ENCODE data around the gene SYTL3. TPM values are rescaled to one million over a fixed set of nuclear protein-coding genes. Genes with fewer than 3 reads are reported as not detected.
"Not testable (repeated sequence)": the region's sequence is repeated elsewhere in the genome, so short reads cannot be mapped to it uniquely, and the experiment has no call there.

The SYTL3 gene
- total RNA-seq, 1 donor from 2014 or later: 102 TPM

- peak overlapping the region; percentile 70 for H3K4me3 Mint-ChIP-seq
- intact Hi-C loops (cut with micrococcal nuclease): loop anchor here (5.0 kb wide), 1 partner anchor 78 kb away; the partner anchor contains the start of gene TMEM181
- peak overlapping the region; percentile 85 for H3K27ac Mint-ChIP-seq
- H3K36me3 Mint-ChIP-seq (ENCODE audit: low read depth): peaks cover 63% of the 10 kb centered on the region
- DNase-seq: no peak
- peaks cover 63% of the 10 kb centered on the region for H3K4me1 Mint-ChIP-seq
- H3K9me3 Mint-ChIP-seq: no peaks in the 10 kb centered on the region
- no peaks in the 10 kb centered on the region for H3K27me3 Mint-ChIP-seq
These were observed 9.3 kb upstream of the SYTL3 start for GRCh38 chr6:158640519-158640918.

- no peak for DNase-seq
- peak overlapping the region; percentile 97 for H3K4me3 Mint-ChIP-seq
- H3K9me3 Mint-ChIP-seq: no peaks in the 10 kb centered on the region
- H3K36me3 Mint-ChIP-seq (ENCODE audit: low read depth): peaks cover 50% of the 10 kb centered on the region
- intact Hi-C loops (cut with micrococcal nuclease): loop anchor here (5.0 kb wide), 1 partner anchor 80 kb away; the partner anchor contains the start of gene TMEM181
- peaks cover 68% of the 10 kb centered on the region for H3K4me1 Mint-ChIP-seq
- H3K27me3 Mint-ChIP-seq: no peaks in the 10 kb centered on the region
- H3K27ac Mint-ChIP-seq: peak overlapping the region; percentile 97
These were observed 7.7 kb upstream of the SYTL3 start for GRCh38 chr6:158642097-158642601.

GRCh38 chr6:158643836-158644230, 6.0 kb upstream of the SYTL3 start:
- Mint-ChIP-seq H3K4me3 (peak overlapping the region; percentile 97), H3K27ac (peak overlapping the region; percentile 97), H3K36me3 (ENCODE audit: low read depth) (peaks cover 42% of the 10 kb centered on the region), H3K9me3 (peaks cover 3% of the 10 kb centered on the region), H3K27me3 (no peaks in the 10 kb centered on the region), H3K4me1 (peaks cover 72% of the 10 kb centered on the region)
- DNase-seq: no peak
- intact Hi-C loops (cut with micrococcal nuclease): loop anchor here (5.0 kb wide), 1 partner anchor 82 kb away; the partner anchor contains the start of gene TMEM181

GRCh38 chr6:158644231-158645063, 5.4 kb upstream of the SYTL3 start, which contains the start of gene DYNLT1:
DYNLT1 (minus strand) TSS chr6:158644743; CDS start chr6:158644708, 35 bp downstream.
- peaks cover 3% of the 10 kb centered on the region for H3K9me3 Mint-ChIP-seq
- peaks cover 39% of the 10 kb centered on the region for H3K36me3 Mint-ChIP-seq (ENCODE audit: low read depth)
- no peaks in the 10 kb centered on the region for H3K27me3 Mint-ChIP-seq
- H3K4me3 Mint-ChIP-seq: peak within 1 kb of the TSS; percentile 97
- H3K27ac Mint-ChIP-seq: peak within 1 kb of the TSS; percentile 97
- peak; percentile 98 for DNase-seq
- intact Hi-C loops (cut with micrococcal nuclease): loop anchor here (1.0 to 5.0 kb wide), 5 partner anchors 9 to 1333 kb away; partner anchors contain the start of gene TMEM181
- H3K4me1 Mint-ChIP-seq: peaks cover 72% of the 10 kb centered on the region

GRCh38 chr6:158645064-158646022, 4.5 kb upstream of the SYTL3 start:
- peaks cover 3% of the 10 kb centered on the region for H3K9me3 Mint-ChIP-seq
- intact Hi-C loops (cut with micrococcal nuclease): loop anchor here (1.0 to 5.0 kb wide), 4 partner anchors 8 to 1332 kb away; no protein-coding TSS in a partner anchor
- H3K4me1 Mint-ChIP-seq: peaks cover 70% of the 10 kb centered on the region
- no peaks in the 10 kb centered on the region for H3K27me3 Mint-ChIP-seq
- H3K36me3 Mint-ChIP-seq (ENCODE audit: low read depth): peaks cover 36% of the 10 kb centered on the region
- peak overlapping the region; percentile 96 for H3K27ac Mint-ChIP-seq
- peak overlapping the region; percentile 97 for H3K4me3 Mint-ChIP-seq
- peak; percentile 76 for DNase-seq

- H3K4me1 Mint-ChIP-seq: peaks cover 69% of the 10 kb centered on the region
- peak overlapping the region; percentile 96 for H3K27ac Mint-ChIP-seq
- H3K36me3 Mint-ChIP-seq (ENCODE audit: low read depth): peaks cover 35% of the 10 kb centered on the region
- no peak for DNase-seq
- peaks cover 3% of the 10 kb centered on the region for H3K9me3 Mint-ChIP-seq
- intact Hi-C loops (cut with micrococcal nuclease): loop anchor here (5.0 kb wide), 3 partner anchors 351 to 1331 kb away; no protein-coding TSS in a partner anchor
- H3K4me3 Mint-ChIP-seq: peak overlapping the region; percentile 97
- no peaks in the 10 kb centered on the region for H3K27me3 Mint-ChIP-seq
These were observed 3.6 kb upstream of the SYTL3 start for GRCh38 chr6:158646023-158646910.

GRCh38 chr6:158647501-158647900, 2.4 kb upstream of the SYTL3 start:
- intact Hi-C loops (cut with micrococcal nuclease): loop anchor here (5.0 kb wide), 3 partner anchors 350 to 1330 kb away; no protein-coding TSS in a partner anchor
- no peak overlapping the region for H3K4me3 Mint-ChIP-seq
- peak overlapping the region; percentile 27 for H3K27ac Mint-ChIP-seq
- peaks cover 64% of the 10 kb centered on the region for H3K4me1 Mint-ChIP-seq
- H3K27me3 Mint-ChIP-seq: no peaks in the 10 kb centered on the region
- no peak for DNase-seq
- peaks cover 33% of the 10 kb centered on the region for H3K36me3 Mint-ChIP-seq (ENCODE audit: low read depth)
- peaks cover 3% of the 10 kb centered on the region for H3K9me3 Mint-ChIP-seq

GRCh38 chr6:158648682-158649131, 1.1 kb upstream of the SYTL3 start:
- peak overlapping the region; percentile 94 for H3K27ac Mint-ChIP-seq
- intact Hi-C loops (cut with micrococcal nuclease): loop anchor here (2.0 to 5.0 kb wide), 10 partner anchors 72 to 1329 kb away; partner anchors contain the start of gene TAGAP
- H3K4me3 Mint-ChIP-seq: peak overlapping the region; percentile 91
- H3K27me3 Mint-ChIP-seq: no peaks in the 10 kb centered on the region
- peak; percentile 79 for DNase-seq
- H3K9me3 Mint-ChIP-seq: peaks cover 3% of the 10 kb centered on the region
- H3K4me1 Mint-ChIP-seq: peaks cover 69% of the 10 kb centered on the region
- H3K36me3 Mint-ChIP-seq (ENCODE audit: low read depth): peaks cover 37% of the 10 kb centered on the region

GRCh38 chr6:158651981-158652737, 2.3 kb downstream of the SYTL3 start:
- H3K4me3 Mint-ChIP-seq: peak overlapping the region; percentile 91
- not testable (repeated sequence) for H3K27me3 Mint-ChIP-seq, H3K9me3 Mint-ChIP-seq
- H3K4me1 Mint-ChIP-seq: peaks cover 78% of the 10 kb centered on the region
- peaks cover 66% of the 10 kb centered on the region for H3K36me3 Mint-ChIP-seq (ENCODE audit: low read depth)
- intact Hi-C loops (cut with micrococcal nuclease): loop anchor here (2.0 to 5.0 kb wide), 3 partner anchors 167 to 1190 kb away; partner anchors contain the start of gene EZR
- peak; percentile 55 for DNase-seq
- H3K27ac Mint-ChIP-seq: peak overlapping the region; percentile 98

GRCh38 chr6:158653577-158654354, 3.9 kb downstream of the SYTL3 start:
- Mint-ChIP-seq H3K4me1 (peaks cover 68% of the 10 kb centered on the region), H3K4me3 (peak overlapping the region; percentile 91), H3K27me3 (no peaks in the 10 kb centered on the region), H3K9me3 (no peaks in the 10 kb centered on the region), H3K36me3 (ENCODE audit: low read depth) (peaks cover 68% of the 10 kb centered on the region), H3K27ac (peak overlapping the region; percentile 98)
- intact Hi-C loops (cut with micrococcal nuclease): loop anchor here (1.0 to 5.0 kb wide), 8 partner anchors 8 to 1191 kb away; partner anchors contain the start of gene EZR
- DNase-seq: peak; percentile 97

- intact Hi-C loops (cut with micrococcal nuclease): loop anchor here (5.0 kb wide), 1 partner anchor 1192 kb away; no protein-coding TSS in a partner anchor
- Mint-ChIP-seq H3K36me3 (ENCODE audit: low read depth) (peaks cover 76% of the 10 kb centered on the region), H3K27me3 (no peaks in the 10 kb centered on the region), H3K4me1 (peaks cover 67% of the 10 kb centered on the region), H3K27ac (peak overlapping the region; percentile 98), H3K9me3 (no peaks in the 10 kb centered on the region), H3K4me3 (peak overlapping the region; percentile 91)
- DNase-seq: peak; percentile 72
These were observed 4.6 kb downstream of the SYTL3 start for GRCh38 chr6:158654498-158654897.
